HEK293T (cell line): ENCODE measurements around the gene WFDC9.

Experiments used
- ARNT ChIP-seq: fragments of 450-650 bp; IDR thresholded peaks from 2 replicates; pipeline ENCODE4 v1.6.1; 2017; ENCODE audit warnings: mild to moderate bottlenecking
- BHLHE40 ChIP-seq: fragments of 450-650 bp; IDR thresholded peaks from 2 replicates; pipeline ENCODE4 v1.6.1; 2016; ENCODE audit warnings: mild to moderate bottlenecking, moderate library complexity, borderline replicate concordance
- CTBP1 ChIP-seq: fragments of 450-650 bp; IDR thresholded peaks from 2 replicates; pipeline ENCODE4 v1.6.1; 2016; ENCODE audit warnings: borderline replicate concordance
- FOXM1 ChIP-seq: fragments of 450-650 bp; IDR thresholded peaks from 2 replicates; pipeline ENCODE4 v1.6.1; 2017; ENCODE audit warnings: mild to moderate bottlenecking, borderline replicate concordance
- NFRKB ChIP-seq: fragments of 450-650 bp; IDR thresholded peaks from 2 replicates; pipeline ENCODE4 v1.6.1; 2016; ENCODE audit warnings: mild to moderate bottlenecking, moderate library complexity
- SP1 ChIP-seq: fragments of 450-650 bp; IDR thresholded peaks from 2 replicates; pipeline ENCODE4 v1.6.1; 2017
- SUZ12 ChIP-seq: fragments of 450-650 bp; IDR thresholded peaks from 2 replicates; pipeline ENCODE4 v1.6.1; 2016; ENCODE audit warnings: mild to moderate bottlenecking
- TARDBP ChIP-seq: fragments of 450-650 bp; IDR thresholded peaks from 2 replicates; pipeline ENCODE4 v1.6.1; 2016

GRCh38 chr20:45578231-45578630, 52.9 kb downstream of the WFDC9 start:
- no peak for TF ChIP-seq TARDBP
- TF ChIP-seq ARNT, result no peak
- TF ChIP-seq SP1, result no peak
- no peak for TF ChIP-seq CTBP1
- TF ChIP-seq BHLHE40, result no peak
- no peak for TF ChIP-seq NFRKB
- no peak for TF ChIP-seq FOXM1
- no peak for TF ChIP-seq SUZ12
